ENCODE measurements around the gene OR9Q1.

OR9Q1 gene

DNA sequence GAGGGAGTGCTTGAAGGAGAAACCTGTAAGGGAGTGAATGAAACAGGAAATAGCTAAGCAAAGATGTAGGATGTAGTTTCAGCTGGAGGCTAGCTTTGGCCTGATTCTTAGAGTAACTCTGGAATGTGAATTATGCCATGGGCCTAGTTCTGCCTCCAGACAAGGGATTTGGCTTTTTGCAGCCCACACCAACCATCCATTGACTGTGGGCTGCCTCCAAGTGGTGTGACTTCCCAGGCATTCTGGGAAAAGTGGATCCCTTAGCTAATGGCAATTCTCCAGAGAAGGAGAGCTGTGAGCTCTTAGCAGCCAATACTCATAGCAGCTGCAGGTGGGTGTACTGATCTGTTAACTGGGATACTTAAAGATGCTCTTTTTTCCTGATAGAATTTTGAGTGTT lies 103.7 kb downstream of the OR9Q1 start:
- TF ChIP-seq ZNF214 (tag by site-specific recombination; IDR thresholded peaks at IDR 0.05; ENCODE audit: borderline replicate concordance) (no peak), HOXA7 (CRISPR knock-in tag; IDR thresholded peaks at IDR 0.05; ENCODE audit: borderline replicate concordance) (no peak), ZIC2 (tag by site-specific recombination; IDR thresholded peaks at IDR 0.05) (no peak), YY1 (tag by site-specific recombination; IDR thresholded peaks at IDR 0.05) (no peak), ZNF155 (tag by site-specific recombination; IDR thresholded peaks at IDR 0.05) (no peak), ZNF174 (tag by site-specific recombination; IDR thresholded peaks at IDR 0.05) (no peak), ZNF610 (tag by site-specific recombination; IDR thresholded peaks at IDR 0.05; ENCODE audit: borderline replicate concordance) (no peak), ZNF341 (tag by site-specific recombination; IDR thresholded peaks at IDR 0.05; ENCODE audit: low read depth) (no peak), ZNF521 (tag by site-specific recombination; IDR thresholded peaks at IDR 0.05) (no peak), GLI4 (tag by site-specific recombination; IDR thresholded peaks at IDR 0.05) (no peak)
- TF ChIP-seq, protein P1, sequence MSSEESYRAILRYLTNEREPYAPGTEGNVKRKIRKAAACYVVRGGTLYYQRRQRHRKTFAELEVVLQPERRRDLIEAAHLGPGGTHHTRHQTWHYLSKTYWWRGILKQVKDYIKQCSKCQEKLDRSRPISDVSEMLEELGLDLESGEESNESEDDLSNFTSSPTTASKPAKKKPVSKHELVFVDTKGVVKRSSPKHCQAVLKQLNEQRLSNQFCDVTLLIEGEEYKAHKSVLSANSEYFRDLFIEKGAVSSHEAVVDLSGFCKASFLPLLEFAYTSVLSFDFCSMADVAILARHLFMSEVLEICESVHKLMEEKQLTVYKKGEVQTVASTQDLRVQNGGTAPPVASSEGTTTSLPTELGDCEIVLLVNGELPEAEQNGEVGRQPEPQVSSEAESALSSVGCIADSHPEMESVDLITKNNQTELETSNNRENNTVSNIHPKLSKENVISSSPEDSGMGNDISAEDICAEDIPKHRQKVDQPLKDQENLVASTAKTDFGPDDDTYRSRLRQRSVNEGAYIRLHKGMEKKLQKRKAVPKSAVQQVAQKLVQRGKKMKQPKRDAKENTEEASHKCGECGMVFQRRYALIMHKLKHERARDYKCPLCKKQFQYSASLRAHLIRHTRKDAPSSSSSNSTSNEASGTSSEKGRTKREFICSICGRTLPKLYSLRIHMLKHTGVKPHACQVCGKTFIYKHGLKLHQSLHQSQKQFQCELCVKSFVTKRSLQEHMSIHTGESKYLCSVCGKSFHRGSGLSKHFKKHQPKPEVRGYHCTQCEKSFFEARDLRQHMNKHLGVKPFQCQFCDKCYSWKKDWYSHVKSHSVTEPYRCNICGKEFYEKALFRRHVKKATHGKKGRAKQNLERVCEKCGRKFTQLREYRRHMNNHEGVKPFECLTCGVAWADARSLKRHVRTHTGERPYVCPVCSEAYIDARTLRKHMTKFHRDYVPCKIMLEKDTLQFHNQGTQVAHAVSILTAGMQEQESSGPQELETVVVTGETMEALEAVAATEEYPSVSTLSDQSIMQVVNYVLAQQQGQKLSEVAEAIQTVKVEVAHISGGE (tag by site-specific recombination; conservative IDR thresholded peaks at IDR 0.05; ENCODE audit: low read depth), result no peak
- POLR2A ChIA-PET, result no interaction called here
- Histone ChIP-seq H3K4me1 (ENCODE audit: control insufficient read depth, insufficient read depth, low read length) (no peaks in the 10 kb centered on the region), H3K4me3 (ENCODE audit: low read depth, low read length) (no peak overlapping the region), H3K36me3 (ENCODE audit: control insufficient read depth in 2 of 2, insufficient read depth in 1 of 2, low read length in 2 of 2) (no peaks in the 10 kb centered on the region), H3K9me3 (ENCODE audit: control insufficient read depth, insufficient read depth, low read depth, low read length) (no peaks in the 10 kb centered on the region), H3K27ac (ENCODE audit: extremely low read depth, low read depth, low read length) (no peak overlapping the region)
- CTCF ChIA-PET, result no interaction called here

DNA sequence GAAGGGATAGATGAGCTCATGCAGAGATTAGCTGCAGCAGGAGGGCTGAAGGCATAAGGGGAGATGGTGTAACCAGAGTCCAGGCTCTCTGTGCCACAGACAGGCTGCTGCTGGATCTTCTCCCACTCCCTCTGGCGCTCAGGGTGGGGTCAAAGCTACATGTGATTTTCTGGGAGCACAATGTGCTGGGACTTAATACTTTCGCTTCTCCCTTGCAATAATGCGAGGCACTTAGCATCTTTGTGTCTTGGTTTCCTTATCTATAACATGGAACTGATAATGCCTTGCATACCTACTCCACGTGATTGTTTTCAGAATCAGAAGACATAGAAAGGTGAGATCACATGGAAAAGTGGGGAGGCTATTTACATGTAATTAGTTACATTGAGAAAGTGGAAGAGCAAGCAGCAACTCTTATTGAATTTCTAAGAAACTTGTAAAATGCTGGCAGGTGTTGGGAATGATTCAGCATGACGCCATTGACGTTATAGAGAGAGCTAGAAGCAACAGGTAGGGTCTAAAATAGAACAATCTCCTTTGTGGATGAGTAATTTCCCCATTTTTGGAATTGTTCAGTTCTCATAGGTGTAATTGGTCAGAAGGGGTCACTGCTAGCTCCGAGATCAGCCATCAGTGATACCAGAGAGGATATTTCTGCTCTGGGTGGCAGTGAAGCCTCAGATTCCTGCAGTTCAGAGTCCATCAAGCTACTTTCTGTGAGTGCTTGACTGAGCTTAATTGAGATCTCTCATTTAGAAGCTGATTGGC lies 109.8 kb downstream of the OR9Q1 start:
- CTCF ChIA-PET, result interaction anchor here (0.6 kb wide), 2 partner anchors 497 to 1072 kb away, joined by 3 read pairs; no protein-coding TSS in a partner anchor
- H3K4me1 ChIP-seq (ENCODE audit: control insufficient read depth, insufficient read depth, low read length), result no peaks in the 10 kb centered on the region
- H3K27ac ChIP-seq (ENCODE audit: extremely low read depth, low read depth, low read length), result no peak overlapping the region
- H3K4me3 ChIP-seq (ENCODE audit: low read depth, low read length), result no peak overlapping the region
- H3K36me3 ChIP-seq (ENCODE audit: control insufficient read depth in 2 of 2, insufficient read depth in 1 of 2, low read length in 2 of 2), result no peaks in the 10 kb centered on the region
- no peaks in the 10 kb centered on the region for H3K9me3 ChIP-seq (ENCODE audit: control insufficient read depth, insufficient read depth, low read depth, low read length)
- POLR2A ChIA-PET, result no interaction called here
- TF ChIP-seq ZNF664 (tag by site-specific recombination; IDR thresholded peaks at IDR 0.05), result no peak
- no peak for TF ChIP-seq ZNF138 (tag by site-specific recombination; IDR thresholded peaks at IDR 0.05; ENCODE audit: borderline replicate concordance)
- peak; percentile 51 for TF ChIP-seq SCRT2 (tag by site-specific recombination; IDR thresholded peaks at IDR 0.05)
- TF ChIP-seq ZNF155 (tag by site-specific recombination; IDR thresholded peaks at IDR 0.05), result no peak
- no peak for TF ChIP-seq ZNF157 (tag by site-specific recombination; IDR thresholded peaks at IDR 0.05)
- no peak for TF ChIP-seq EGR2 (tag by site-specific recombination; IDR thresholded peaks at IDR 0.05; ENCODE audit: low read depth)

DNA sequence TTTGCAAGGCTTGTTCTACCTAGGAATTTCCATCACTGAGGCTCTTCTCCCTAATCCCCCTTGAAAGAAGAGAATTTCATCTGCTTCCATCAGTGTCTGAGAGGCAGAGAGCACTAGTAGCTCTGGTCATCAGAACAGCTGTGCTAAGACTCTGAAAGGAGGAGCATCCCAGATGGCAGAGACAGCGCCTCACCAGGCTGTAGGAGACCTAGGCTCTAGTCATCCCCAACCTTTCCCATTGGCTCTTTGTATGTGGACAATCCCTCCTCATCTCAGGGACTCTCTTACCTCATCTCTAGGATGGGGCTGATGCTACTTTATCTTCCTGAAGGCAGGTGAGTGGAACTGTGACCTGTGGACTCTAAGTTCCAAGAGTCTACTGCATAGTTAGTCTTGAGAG lies 110.5 kb downstream of the OR9Q1 start:
- POLR2A ChIA-PET, result no interaction called here
- H3K9me3 ChIP-seq (ENCODE audit: control insufficient read depth, insufficient read depth, low read depth, low read length), result no peaks in the 10 kb centered on the region
- CTCF ChIA-PET, result no interaction called here
- no peaks in the 10 kb centered on the region for H3K4me1 ChIP-seq (ENCODE audit: control insufficient read depth, insufficient read depth, low read length)
- no peak overlapping the region for H3K27ac ChIP-seq (ENCODE audit: extremely low read depth, low read depth, low read length)
- no peaks in the 10 kb centered on the region for H3K36me3 ChIP-seq (ENCODE audit: control insufficient read depth in 2 of 2, insufficient read depth in 1 of 2, low read length in 2 of 2)
- no peak overlapping the region for H3K4me3 ChIP-seq (ENCODE audit: low read depth, low read length)
- no peak for TF ChIP-seq ZFHX2 (tag by site-specific recombination; conservative IDR thresholded peaks at IDR 0.05)
- no peak for TF ChIP-seq ZNF510 (tag by site-specific recombination; IDR thresholded peaks at IDR 0.05; ENCODE audit: insufficient replicate concordance)
- no peak for TF ChIP-seq ZNF768 (tag by site-specific recombination; IDR thresholded peaks at IDR 0.05)
- TF ChIP-seq ZNF423 (tag by site-specific recombination; IDR thresholded peaks at IDR 0.05), result no peak
- no peak for TF ChIP-seq ZNF157 (tag by site-specific recombination; IDR thresholded peaks at IDR 0.05)
- no peak for TF ChIP-seq KLF16 (tag by site-specific recombination; IDR thresholded peaks at IDR 0.05)
- TF ChIP-seq ZNF626 (tag by site-specific recombination; IDR thresholded peaks at IDR 0.05), result no peak
- TF ChIP-seq, protein P2, sequence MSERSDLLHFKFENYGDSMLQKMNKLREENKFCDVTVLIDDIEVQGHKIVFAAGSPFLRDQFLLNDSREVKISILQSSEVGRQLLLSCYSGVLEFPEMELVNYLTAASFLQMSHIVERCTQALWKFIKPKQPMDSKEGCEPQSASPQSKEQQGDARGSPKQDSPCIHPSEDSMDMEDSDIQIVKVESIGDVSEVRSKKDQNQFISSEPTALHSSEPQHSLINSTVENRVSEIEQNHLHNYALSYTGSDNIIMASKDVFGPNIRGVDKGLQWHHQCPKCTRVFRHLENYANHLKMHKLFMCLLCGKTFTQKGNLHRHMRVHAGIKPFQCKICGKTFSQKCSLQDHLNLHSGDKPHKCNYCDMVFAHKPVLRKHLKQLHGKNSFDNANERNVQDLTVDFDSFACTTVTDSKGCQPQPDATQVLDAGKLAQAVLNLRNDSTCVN (tag by site-specific recombination; optimal IDR thresholded peaks at IDR 0.05), result no peak
- no peak for TF ChIP-seq ZNF623 (tag by site-specific recombination; IDR thresholded peaks at IDR 0.05)
- TF ChIP-seq ZNF654 (tag by site-specific recombination; IDR thresholded peaks at IDR 0.05; ENCODE audit: low read depth), result no peak
- TF ChIP-seq ZNF132 (tag by site-specific recombination; IDR thresholded peaks at IDR 0.05; ENCODE audit: borderline replicate concordance), result no peak
